ENCODE results near the gene AP3M1.

The AP3M1 gene

GRCh38 chr10:74163319-74164068 is 12.9 kb upstream of the AP3M1 start:
- TF ChIP-seq, protein P1, sequence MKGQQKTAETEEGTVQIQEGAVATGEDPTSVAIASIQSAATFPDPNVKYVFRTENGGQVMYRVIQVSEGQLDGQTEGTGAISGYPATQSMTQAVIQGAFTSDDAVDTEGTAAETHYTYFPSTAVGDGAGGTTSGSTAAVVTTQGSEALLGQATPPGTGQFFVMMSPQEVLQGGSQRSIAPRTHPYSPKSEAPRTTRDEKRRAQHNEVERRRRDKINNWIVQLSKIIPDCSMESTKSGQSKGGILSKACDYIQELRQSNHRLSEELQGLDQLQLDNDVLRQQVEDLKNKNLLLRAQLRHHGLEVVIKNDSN (IDR thresholded peaks at IDR 0.05): no peak
- no peak for TF ChIP-seq ZBTB7A (IDR thresholded peaks at IDR 0.05; ENCODE audit: low read depth)
- TF ChIP-seq YY1 (IDR thresholded peaks at IDR 0.05; ENCODE audit: low read depth): no peak
- no peak for TF ChIP-seq EP300 (IDR thresholded peaks at IDR 0.05; ENCODE audit: borderline replicate concordance)
- TF ChIP-seq TCF12 (IDR thresholded peaks at IDR 0.05; ENCODE audit: low read depth): no peak
- no peak for TF ChIP-seq TEAD4 (IDR thresholded peaks at IDR 0.05)
- TF ChIP-seq, protein P2, sequence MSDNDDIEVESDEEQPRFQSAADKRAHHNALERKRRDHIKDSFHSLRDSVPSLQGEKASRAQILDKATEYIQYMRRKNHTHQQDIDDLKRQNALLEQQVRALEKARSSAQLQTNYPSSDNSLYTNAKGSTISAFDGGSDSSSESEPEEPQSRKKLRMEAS (IDR thresholded peaks at IDR 0.05): no peak
- TF ChIP-seq TAF1 (IDR thresholded peaks at IDR 0.05; ENCODE audit: low read depth): no peak
- no peak for TF ChIP-seq CREB1 (IDR thresholded peaks at IDR 0.05; ENCODE audit: low read depth)
- TF ChIP-seq FOXM1 (IDR thresholded peaks at IDR 0.05; ENCODE audit: borderline replicate concordance, low read depth): no peak
- TF ChIP-seq REST (IDR thresholded peaks at IDR 0.05; ENCODE audit: low read depth): no peak
- no peak for TF ChIP-seq EGR1 (IDR thresholded peaks at IDR 0.05)
- no peak for TF ChIP-seq NFIC (IDR thresholded peaks at IDR 0.05)
- no peak for TF ChIP-seq RAD21 (IDR thresholded peaks at IDR 0.05; ENCODE audit: low read depth)
- no peak for TF ChIP-seq CEBPB (IDR thresholded peaks at IDR 0.05)

DNA sequence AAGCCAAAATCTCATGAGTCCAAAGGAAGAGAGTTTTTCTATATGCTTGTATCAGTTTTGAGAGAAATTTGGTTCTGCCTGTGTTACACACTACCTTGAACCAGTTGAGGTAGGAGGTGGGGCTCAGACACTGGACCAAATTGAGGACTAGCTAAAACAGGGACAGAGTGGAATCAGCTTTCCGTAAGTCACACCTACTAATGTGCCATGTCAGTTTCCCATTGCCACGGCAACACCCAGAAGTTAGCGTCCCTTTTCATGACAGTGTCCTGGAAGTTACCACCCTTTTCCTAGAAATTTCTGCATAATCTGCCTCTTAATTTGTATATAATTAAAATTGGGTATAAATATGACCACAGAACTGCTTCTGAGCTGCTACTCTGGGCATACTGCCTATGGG is 9.4 kb upstream of the AP3M1 start:
- TF ChIP-seq REST (IDR thresholded peaks at IDR 0.05; ENCODE audit: low read depth) (no peak), EP300 (IDR thresholded peaks at IDR 0.05; ENCODE audit: borderline replicate concordance) (no peak), EGR1 (IDR thresholded peaks at IDR 0.05) (no peak), TEAD4 (IDR thresholded peaks at IDR 0.05) (no peak), TAF1 (IDR thresholded peaks at IDR 0.05; ENCODE audit: low read depth) (no peak)

DNA sequence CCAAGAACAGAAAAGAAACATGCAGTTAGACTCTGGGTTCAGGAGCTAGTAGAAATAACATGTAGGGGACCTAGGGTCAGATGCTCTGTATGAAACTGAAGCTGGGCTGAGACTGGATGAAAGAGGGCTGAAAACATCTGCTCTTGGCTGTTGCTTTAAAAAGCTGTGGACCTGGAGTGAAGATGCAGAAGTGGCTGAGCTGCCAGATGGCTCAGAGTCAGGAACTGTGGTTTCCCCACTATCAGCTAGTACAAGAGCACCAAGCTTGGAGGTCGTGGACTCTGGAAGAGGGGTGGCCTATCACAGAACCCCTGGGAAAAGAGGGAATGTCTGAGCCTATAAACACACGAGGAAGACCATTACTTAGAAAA is 6.3 kb upstream of the AP3M1 start:
- TF ChIP-seq CREB1 (IDR thresholded peaks at IDR 0.05; ENCODE audit: low read depth) (no peak), CEBPB (IDR thresholded peaks at IDR 0.05) (no peak), EP300 (IDR thresholded peaks at IDR 0.05; ENCODE audit: borderline replicate concordance) (no peak), TAF1 (IDR thresholded peaks at IDR 0.05; ENCODE audit: low read depth) (no peak), TEAD4 (IDR thresholded peaks at IDR 0.05) (no peak), REST (IDR thresholded peaks at IDR 0.05; ENCODE audit: low read depth) (no peak), FOXM1 (IDR thresholded peaks at IDR 0.05; ENCODE audit: borderline replicate concordance, low read depth) (no peak), RAD21 (IDR thresholded peaks at IDR 0.05; ENCODE audit: low read depth) (no peak), EGR1 (IDR thresholded peaks at IDR 0.05) (no peak), ZBTB7A (IDR thresholded peaks at IDR 0.05; ENCODE audit: low read depth) (no peak), YY1 (IDR thresholded peaks at IDR 0.05; ENCODE audit: low read depth) (no peak)
- TF ChIP-seq, protein P1 (IDR thresholded peaks at IDR 0.05): no peak
- TF ChIP-seq, protein P2 (IDR thresholded peaks at IDR 0.05): no peak

DNA sequence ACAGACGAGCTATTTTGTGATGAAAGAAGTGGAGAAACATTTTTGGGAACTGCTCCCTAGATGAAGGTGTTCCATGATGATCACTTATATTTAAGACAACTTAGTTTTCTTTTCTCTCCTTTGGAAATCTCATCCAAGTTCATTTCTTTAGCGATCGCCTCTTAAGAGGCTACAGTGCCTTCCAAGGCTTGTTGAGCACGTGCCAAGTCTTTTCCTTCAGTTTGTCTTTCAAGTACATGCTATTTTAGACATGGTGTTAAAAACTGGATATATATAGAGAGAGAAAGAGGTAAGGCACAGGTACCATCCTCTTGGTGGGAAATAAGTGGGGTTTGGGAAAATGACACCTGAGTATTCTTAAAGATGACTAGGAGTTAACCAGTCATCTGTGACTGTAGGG is 3.0 kb upstream of the AP3M1 start:
- TF ChIP-seq EGR1 (IDR thresholded peaks at IDR 0.05): no peak
- TF ChIP-seq TCF12 (IDR thresholded peaks at IDR 0.05; ENCODE audit: low read depth): no peak
- TF ChIP-seq ZBTB7A (IDR thresholded peaks at IDR 0.05; ENCODE audit: low read depth): no peak
- TF ChIP-seq, protein P1 (IDR thresholded peaks at IDR 0.05): no peak
- no peak for TF ChIP-seq RAD21 (IDR thresholded peaks at IDR 0.05; ENCODE audit: low read depth)
- TF ChIP-seq CREB1 (IDR thresholded peaks at IDR 0.05; ENCODE audit: low read depth): no peak
- TF ChIP-seq, protein P2 (IDR thresholded peaks at IDR 0.05): no peak
- no peak for TF ChIP-seq TEAD4 (IDR thresholded peaks at IDR 0.05)
- no peak for TF ChIP-seq TAF1 (IDR thresholded peaks at IDR 0.05; ENCODE audit: low read depth)
- no peak for TF ChIP-seq EP300 (IDR thresholded peaks at IDR 0.05; ENCODE audit: borderline replicate concordance)
